Right ventricle myocardium superior (tissue), 1 donor: ENCODE results near the gene COPS8. TPM values are rescaled to one million over a fixed set of nuclear protein-coding genes. Genes with fewer than 3 reads are reported as not detected.

ENCODE experiments used
- ATAC-seq: fragments of 200-7000 bp; cut with Tn5 transposase; one replicate; pipeline ENCODE4 v1.9.1; 2020; ENCODE audit warnings: mild to moderate bottlenecking; ENCODE audit not compliant: poor library complexity
- DNase-seq: peaks from one replicate; pipeline ENCODE4 v3.0.0-alpha.2; 2020
- intact Hi-C: fragments of 100-400 bp; cut with DNase I; formaldehyde crosslinking; loops from one replicate; pipeline ENCODE4 v1.11.2; 2022
- long read RNA-seq: library from polyadenylated mRNA; unstranded; transcript quantifications from one replicate; pipeline ENCODE4 v2.0.0, GENCODE V29; 2021
- total RNA-seq: library from RNA; stranded (reverse); fragmentation: NEBNext Ultra II Directional; extraction: Animal tissue kit (Norgen Biotek cat#: 25700); gene quantifications from one replicate; pipeline ENCODE4 v1.2.1, GENCODE V29; 2021
- donor health status: DM: no; HTN: yes; CAD: no; lungs with severe emphysema.

COPS8 gene
- 85.8 TPM for total RNA-seq
- long read RNA-seq, full-length matches to known transcripts, result 102 of 109 reads
- long read RNA-seq, partial matches to known transcripts, result 2 of 109 reads
- long read RNA-seq, other reads (novel, unspliced or antisense), result 5 of 109 reads

DNA sequence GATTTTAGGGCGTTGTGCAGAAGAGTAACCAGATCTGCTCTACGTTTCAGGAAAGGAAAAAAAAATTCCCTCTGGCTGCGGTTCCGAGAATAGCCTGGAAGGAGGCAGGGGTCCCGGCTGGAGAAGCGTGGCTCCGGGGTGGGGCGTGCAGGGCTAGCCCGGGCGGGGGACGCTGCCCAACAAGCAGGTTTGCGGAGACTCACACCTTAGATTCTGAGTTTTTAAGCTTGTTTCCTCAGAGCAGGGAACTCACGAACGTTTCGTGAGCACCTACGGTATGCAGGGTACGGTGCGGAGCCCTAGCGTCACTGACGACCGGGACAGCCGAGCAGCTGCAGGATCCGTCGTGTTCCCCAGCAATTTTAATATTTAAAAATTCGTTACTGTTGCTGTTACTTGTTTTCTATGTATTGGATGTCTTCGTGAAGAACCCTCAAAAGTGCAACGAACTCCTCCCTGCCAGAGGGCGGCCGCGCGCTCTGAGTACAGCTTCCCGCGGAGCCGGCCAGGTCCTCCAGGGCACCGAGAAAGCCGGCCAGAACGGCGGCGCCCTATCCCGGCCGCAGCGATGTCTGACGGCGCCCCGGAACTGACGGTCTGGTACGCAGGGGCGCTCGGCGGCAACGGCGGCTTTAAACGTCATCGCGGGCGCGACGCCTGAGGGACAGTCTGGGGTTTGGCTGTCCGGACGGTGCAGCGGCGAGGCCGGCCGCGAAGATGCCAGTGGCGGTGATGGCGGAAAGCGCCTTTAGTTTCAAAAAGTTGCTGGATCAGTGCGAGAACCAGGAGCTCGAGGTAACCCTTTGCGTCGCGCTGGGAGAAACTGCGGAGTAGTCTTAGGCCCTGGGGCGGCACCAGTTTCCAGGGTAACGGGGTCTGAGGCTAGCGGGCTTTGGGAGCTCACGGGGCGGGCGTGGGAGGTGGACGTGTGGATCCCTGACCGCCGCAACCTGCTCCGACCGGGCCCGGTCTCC is at the start of gene COPS8:
TSS of gene COPS8 (plus strand) at position 642 of the 974 bp plus-strand sequence. CDS start at position 718, 76 bp downstream.
- DNase-seq (peak; percentile 98), ATAC-seq (peak; percentile 99)
- intact Hi-C loops, result no loop called here

DNA sequence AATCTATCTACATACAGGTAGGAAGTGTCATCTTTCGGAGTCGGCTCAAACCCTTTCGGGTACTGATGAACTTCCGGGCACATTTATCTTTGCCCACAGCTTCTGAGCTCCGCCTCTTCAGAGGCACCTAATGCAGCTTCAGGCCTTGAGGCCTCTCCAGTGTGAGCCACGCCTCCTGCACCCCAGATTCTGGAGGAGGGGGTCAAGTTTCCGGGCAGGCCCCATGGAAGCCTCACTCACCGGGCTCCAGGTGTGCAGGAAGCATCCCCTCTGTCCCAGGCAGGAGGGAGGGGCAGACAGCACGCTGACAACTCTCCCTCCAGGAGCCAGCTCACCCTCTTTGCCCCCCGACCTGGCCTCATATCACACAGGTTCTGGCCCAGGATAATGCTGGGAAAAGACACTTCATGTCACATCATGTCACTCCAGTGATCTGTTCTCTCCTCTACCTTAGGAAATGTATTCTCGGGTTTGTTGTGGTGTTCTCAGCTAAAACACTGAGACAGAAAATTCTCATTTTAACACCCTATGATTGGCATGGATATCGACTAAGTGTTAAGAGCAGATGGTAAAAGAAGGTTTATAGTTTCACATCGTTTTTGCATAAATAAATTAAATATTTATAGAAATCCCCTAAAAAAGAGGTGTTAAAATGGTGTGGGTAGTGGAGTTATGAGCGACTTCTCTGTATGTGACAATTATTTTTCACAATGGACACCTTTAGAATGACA is 46.2 kb upstream of the COPS8 start:
- ATAC-seq (no peak), DNase-seq (no peak)
- intact Hi-C loops, result no loop called here

DNA sequence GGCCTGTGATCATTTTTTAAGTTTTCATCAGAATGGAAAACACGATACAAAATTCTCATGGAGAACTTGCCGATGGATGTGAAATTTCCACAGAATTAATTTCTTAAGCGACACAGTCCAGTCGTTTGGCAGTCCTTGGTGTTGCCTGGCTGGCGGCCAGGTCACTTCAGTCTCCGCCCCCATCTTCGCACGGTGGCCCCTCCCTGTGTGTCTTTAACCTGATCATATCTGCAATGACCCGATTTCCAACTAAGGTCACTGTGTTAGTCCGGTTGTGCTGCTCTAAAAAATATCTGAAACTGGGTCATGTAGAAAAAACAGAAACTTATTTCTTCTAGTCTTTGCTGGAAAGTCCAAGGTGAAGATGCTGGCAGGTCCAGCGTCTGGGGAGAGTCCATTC is 44.5 kb upstream of the COPS8 start:
- DNase-seq (peak; percentile 75), ATAC-seq (no peak)
- intact Hi-C loops, result no loop called here

DNA sequence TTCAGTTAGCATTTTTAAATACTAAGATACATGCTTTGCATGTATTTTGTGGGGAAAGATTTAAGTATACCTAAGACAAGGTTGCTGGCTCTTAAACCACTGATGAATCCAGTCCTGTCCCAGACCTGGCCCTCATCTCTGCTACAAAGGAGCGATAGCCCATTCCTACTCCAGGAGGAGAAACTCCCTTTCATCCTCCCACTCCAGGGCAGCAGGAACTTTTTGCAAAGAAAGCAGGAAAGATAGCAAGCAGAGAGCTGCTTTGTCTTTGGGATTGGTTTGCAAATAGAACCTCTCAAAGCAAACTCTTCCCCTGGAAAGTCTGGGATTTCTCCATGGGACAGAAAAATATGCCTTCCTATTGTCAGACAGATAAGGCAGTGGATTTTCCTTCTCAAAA is 43.6 kb upstream of the COPS8 start:
- ATAC-seq (no peak), DNase-seq (no peak)
- intact Hi-C loops, result no loop called here

DNA sequence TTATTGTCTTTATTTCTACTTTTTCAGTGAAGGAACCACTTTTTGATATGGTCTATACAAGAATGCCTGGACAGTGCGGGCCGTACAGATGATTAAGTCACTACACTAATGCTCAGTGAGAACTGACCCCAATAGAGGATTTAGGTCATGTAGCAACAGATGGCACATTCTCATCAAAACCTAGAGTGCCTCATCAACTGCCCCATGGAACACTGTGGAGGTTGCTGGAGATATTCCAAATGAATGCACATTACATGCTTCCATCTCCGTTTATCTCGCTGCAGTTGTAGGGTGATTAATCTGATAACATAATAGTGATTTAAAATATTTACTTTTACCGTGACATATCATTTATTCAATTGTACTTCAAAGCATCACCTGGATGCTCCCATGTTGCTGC is 41.8 kb upstream of the COPS8 start:
- DNase-seq (no peak), ATAC-seq (no peak)
- intact Hi-C loops, result no loop called here

DNA sequence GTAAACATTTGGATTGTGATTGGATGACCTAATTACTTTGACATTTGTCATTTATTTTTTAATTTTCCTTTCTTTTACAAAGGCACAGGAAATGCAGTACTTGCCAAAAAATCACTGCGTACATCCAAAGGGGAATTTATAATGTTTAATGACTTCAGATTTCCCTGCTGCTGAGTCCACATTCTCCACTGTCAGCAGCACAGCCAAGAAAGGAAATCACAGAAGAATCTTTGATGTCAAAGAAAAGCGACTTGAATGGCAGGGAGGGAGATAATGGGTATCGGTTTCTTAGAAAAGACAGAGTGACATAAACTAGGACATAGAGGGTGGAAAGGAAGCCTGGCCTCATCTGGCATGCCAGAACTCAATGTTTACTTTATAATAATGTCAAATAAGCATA is 41.4 kb upstream of the COPS8 start:
- intact Hi-C loops, result no loop called here
- no peak for ATAC-seq

DNA sequence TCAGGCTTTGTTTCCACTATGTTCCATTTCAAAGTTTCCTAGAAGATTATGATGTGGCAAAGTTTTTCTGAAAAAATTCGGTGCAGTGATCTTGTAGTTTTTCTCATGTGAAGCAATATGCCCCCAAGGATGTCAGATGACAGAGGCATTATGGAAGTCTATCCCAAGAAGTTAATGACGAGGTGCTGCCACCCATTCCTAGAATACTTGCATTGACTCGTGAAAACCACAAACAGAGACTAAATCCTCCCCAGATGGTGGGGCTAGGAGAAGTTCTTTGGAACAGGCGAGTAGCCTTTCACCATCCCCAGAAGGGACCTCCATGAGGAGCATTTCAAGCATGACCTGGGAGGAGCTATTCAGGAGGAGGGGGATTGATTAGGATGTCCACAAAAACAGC is 40.2 kb upstream of the COPS8 start:
- no peak for ATAC-seq
- no peak for DNase-seq
- intact Hi-C loops, result no loop called here

More for the DNA sequence above, 41.4 kb upstream of the COPS8 start:
- DNase-seq, result no peak

DNA sequence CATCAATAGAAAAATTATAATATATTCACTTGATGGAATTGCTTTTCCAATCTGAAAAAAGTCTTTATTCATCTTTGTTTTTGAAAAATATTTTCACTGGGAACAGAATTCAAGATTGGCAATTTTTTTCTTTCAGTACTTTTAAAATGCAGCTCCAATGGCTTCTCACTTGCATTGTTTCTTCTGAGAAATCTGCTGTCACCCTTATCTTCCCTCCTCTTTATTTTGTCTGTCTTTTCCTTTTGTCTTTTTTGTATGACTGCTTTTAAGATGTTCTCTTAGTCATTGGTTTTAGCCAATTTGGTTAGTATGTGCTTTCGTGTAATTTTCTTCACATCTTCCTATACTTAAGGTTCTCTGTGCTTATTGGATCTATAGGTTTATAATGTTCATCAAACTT is 37.1 kb upstream of the COPS8 start:
- no peak for DNase-seq
- intact Hi-C loops, result no loop called here
- ATAC-seq, result no peak

DNA sequence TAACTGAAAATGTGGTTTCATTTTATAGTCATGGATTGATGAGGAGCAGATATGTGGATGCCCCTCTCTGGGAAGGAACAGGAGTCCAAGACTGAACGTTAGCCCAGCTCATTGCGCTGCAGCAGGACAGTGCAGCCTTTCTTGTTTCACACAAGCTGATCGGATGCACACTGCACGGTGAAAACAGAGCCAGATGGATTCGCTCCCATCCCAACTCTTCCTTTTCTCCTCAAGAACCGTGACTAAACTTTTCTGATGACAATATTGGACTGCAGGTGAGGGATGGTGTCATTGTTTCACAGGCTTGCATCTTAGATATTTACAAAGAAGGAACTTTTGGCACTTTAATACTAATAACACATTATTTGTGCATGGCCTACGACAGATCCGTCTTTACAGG is 33.8 kb upstream of the COPS8 start:
- intact Hi-C loops, result no loop called here
- ATAC-seq, result no peak
- no peak for DNase-seq

DNA sequence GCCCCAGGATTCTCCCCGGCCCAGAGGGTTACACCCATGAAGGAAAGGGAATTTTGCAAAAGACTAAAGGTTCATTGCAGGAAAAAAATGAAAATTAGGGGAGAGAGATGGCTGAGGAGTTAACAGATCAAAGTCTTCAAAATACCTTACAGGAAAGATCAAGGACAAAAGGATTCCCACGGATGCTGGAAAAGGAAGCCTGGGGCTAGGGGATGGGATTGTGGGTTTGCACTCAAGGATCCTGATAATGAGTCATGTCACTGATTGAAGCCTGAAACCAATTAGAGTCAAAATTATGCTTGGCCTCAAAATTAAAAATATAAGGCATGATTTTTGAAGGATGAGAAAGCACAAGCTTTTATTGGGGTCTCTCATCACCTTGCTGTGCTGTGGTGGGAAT is 32.6 kb upstream of the COPS8 start:
- intact Hi-C loops, result no loop called here
- ATAC-seq (no peak), DNase-seq (no peak)

DNA sequence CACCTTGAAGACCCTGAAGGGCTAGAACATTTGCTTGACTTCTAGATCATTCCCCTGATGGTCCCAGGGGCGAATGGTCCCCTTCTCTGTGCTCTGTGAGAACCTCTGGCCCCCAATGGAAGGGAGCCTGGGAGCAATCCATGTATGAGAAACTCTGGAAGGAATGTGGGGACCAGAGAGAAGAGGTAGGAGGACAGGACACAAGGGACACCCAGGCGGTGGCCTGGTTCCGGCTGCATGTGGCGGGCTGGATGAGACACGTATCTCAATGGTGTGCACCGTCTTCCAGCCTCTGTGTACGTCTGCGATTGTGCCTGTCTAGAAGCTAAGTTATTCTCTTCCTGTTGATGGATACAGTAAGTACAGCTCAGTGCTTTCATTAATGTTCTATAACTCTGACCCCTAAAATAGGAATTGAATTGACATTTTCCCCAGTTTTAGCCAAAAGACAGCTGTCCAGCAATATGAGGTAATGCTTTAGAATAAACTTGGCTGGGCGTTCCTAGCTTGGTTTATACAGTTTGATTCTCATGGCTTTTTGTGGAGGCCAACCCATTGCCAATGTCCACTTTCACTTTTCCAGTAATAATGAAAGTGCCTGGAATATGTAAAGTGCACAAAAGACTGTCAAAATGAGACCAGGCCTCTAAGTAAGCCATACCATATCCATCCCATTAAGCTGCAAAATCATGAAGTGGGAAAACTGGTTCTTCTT is 30.1 kb upstream of the COPS8 start:
- DNase-seq, result no peak
- intact Hi-C loops, result no loop called here

DNA sequence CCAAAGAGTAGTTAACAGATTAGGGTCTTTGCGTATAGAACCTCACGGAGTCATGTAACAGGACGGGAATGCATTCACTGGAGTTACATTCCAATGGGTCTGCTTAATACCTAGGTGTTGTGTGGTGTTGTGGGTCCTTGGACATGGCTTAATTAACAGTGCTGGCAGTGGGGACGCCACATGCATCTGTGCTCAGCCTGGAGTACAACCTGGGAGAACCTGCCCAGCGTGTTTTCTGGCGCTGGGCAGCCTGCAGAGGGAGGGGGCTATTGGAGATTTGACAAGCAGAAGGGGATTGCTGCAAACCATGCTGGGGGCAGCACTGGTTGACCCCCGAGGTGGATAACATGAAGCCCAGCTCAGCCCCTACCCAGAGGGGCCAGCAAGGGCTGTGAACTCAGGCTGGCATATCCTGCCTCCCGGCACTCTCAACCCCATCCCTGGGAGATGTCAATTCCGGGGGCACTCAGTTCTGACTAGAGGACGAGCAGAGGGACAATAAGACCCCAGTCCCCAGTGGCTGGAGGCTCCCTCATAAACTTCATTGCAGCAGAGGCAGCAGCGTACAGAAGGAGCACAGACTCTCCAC is 29.3 kb upstream of the COPS8 start:
- ATAC-seq (no peak), DNase-seq (no peak)
- intact Hi-C loops, result no loop called here

More for the DNA sequence above, 30.1 kb upstream of the COPS8 start:
- no peak for ATAC-seq

DNA sequence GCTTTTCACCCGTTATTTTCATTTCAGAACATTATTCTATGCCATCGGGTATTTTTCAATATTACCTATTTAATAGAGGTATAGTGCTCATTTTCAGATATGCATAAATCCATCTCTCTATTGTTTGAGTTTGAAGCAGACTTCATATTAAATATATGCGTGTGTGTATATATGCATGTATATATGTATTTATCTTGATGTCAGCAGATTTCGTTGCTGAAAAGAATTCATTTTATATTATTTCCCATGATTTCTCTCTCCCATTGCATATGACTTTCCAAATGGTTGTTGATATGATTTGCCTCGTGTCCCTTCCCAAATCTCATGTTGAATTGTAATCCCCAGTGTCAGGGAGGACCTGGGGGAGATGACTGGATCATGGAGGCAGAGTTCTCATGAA is 28.6 kb upstream of the COPS8 start:
- intact Hi-C loops, result no loop called here
- DNase-seq (no peak), ATAC-seq (no peak)

DNA sequence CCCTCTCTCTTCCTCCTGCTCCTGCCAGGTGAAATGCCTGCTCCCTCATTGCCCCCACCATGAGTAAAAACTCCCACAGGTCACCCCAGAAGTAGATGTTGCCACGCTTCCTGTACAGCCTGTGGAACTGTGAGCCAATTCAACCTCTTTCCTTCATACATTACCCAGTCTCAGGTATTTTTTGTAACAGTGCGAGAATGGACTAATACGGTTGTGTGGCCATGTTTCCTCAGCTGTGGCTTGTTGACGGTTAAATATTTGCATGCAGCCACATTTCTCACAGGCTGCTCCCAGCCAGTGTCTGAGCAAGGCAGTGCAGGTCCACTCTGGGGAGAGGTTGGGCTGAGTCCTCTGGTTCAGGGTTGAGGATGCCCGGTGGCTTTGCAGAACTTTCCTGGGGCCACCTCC is 27.8 kb upstream of the COPS8 start:
- ATAC-seq, result no peak
- DNase-seq, result no peak
- intact Hi-C loops, result no loop called here

DNA sequence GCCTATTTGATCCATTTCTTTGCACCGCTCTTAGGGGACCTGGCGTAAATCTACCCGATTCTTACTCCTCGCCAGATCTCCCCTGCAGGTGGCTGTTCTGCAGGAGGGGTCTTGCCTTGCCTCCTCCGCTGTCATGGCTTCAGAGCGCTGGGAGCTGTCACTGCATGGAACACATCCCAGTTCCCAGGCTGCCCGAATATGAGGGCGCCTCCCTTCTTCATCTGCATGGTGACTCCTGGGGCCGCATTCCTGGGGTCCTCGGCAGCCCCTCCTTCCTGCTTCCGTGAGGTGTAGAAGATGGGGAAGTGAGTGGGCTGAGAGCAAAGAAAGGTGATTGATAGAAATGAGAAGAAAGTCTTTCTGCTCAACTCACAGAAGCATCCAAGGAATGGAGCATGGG is 27.3 kb upstream of the COPS8 start:
- ATAC-seq (no peak), DNase-seq (no peak)
- intact Hi-C loops, result no loop called here

DNA sequence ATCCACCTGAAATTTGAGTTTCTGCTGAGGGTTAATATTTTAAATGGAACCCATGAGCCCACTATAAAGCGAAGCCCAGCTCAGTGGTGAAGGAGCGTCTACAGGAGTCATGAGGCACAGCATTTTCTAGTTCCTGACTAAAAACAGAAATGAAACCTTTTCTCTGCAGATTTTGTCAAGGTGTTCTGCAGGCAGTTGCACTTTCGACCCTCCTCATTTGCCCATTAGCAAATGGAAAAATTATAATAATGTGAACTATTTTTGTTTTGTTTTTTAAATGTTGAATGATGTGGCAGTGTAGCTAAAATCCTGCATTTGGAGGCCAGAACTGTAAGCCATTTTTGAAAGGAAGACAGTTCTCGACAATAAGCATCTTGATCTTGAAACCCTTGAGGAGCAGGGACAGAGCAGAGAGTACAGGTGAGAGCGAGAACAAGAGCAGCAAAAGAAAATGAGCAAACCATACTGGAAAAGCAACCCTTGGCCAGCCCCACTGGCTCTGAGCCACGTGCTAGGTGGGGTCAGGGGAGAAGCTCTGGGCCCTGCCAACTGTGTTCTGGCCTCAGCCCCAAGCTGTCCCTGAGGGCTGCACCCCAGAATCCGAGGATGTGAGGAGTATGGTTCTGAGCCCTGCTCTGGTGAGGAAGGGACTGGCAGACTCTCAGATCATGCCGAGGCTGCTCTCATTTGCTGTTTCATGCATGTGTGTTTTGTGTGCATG is 26.4 kb upstream of the COPS8 start:
- intact Hi-C loops, result no loop called here
- DNase-seq (no peak), ATAC-seq (no peak)

DNA sequence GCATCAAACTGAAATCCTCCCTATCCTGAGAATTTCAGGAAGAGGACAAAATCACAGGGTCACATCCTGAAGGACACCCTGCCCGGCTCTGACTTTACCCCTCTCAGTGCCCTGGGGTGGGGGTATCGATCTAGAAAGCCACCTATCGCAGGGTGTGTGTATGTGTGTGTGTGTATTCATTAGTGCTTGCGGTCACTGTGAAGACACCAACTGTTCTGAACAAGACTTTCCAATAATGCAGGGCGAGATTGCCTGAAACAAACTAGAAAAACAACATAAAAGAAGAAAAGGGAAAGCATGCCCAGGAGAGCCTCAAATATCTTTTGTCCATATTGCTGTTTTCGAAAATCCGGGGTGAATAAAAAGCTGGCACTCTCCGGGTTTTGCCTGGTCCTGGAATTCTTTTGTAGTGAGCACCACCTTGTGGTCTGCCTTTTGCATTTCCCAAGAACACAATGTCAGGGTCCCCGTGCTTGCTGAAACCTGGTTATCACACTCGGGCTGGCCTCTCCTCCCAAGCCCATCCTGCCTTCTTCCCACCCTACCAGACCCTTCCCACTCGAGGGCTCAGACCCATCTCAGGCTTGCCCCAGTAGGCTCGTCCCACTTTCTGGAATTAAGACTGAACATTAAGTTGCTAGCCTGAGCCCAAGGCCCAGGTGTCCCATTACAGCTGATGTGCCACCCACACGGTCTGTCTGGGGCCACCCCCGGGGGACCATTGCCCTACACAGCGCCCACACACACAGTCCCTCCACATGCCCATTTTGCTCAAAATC is 25.0 kb upstream of the COPS8 start:
- ATAC-seq (peak; percentile 84), DNase-seq (no peak)
- intact Hi-C loops, result loop anchor here (2.0 to 10.0 kb wide), 2 partner anchors 708 to 1276 kb away; no protein-coding TSS in a partner anchor
